DMS153 treated with DMSO at 0.1 percent for 48 hours (cell line): Measurements from ENCODE around the gene PRAMEF7.
"Not testable (repeated sequence)": the region's sequence is repeated elsewhere in the genome, so short reads cannot be mapped to it uniquely, and the experiment has no call there.

ENCODE experiments used
- DNase-seq: peaks from one replicate; lab custom pipeline; 2025; ENCODE audit not compliant: unreplicated experiment; lab: John Stamatoyannopoulos, UW

PRAMEF7 gene

DNA sequence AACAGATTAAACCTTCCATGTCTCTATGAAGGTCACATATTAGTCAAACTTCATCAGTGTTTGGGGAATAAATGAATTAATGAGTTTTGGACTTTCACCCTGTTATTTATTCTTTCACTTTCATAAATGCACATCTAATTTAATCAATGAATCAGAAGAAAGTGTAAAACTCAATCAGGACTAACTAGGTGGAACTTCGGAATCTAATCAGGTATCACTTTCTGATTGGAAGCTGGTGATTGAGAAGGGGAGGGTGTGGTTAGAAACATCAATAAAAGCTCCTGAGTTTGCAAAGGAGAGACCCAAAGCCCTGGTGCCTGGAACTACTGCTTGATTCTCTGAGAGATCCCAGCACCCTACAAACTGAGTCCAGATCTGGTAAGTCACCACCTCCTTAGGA lies at the start of gene PRAMEF7:
Gene PRAMEF7, plus strand, starts transcription at position 301 of the 400 bp plus-strand sequence. CDS start 1,083 bp downstream, outside the sequence.
- not testable (repeated sequence) for DNase-seq

GRCh38 chr1:12878453-12878852 lies 38.0 kb upstream of the PRAMEF7 start:
- not testable (repeated sequence) for DNase-seq

- not testable (repeated sequence) for DNase-seq
These were observed 30.3 kb upstream of the PRAMEF7 start, which contains the start of gene PRAMEF4 for GRCh38 chr1:12886101-12886500. Gene PRAMEF4 (minus strand): TSS chr1:12886201. CDS start chr1:12883394, 2,807 bp downstream.

GRCh38 chr1:12898170-12898569 lies 18.2 kb upstream of the PRAMEF7 start, which contains the start of gene PRAMEF10:
Gene PRAMEF10 (minus strand): TSS chr1:12898270. CDS start chr1:12895847, 2,423 bp downstream.
- not testable (repeated sequence) for DNase-seq

DNA sequence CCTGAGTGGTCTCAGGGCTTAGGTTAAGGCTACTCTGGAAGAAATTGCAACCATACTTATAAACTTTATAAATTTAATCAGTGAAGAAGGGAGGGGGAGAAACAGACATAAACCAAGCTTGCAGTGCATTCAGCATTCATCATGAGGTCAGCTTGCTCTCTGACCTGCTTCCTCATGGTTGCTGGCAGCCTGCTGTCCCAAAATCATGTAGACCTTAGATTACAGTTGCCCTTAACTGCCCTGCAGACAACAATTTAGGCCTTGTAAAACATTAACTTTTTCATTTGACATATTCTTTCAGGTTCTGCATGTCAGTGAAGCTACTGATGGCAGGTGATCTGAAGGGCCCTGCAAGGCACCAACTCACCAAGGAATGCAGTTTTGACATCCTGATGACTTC lies 17.2 kb upstream of the PRAMEF7 start:
- not testable (repeated sequence) for DNase-seq

GRCh38 chr1:12903793-12904572 lies 12.4 kb upstream of the PRAMEF7 start:
- not testable (repeated sequence) for DNase-seq

GRCh38 chr1:12921749-12922148 lies 5.3 kb downstream of the PRAMEF7 start:
- DNase-seq, result not testable (repeated sequence)

GRCh38 chr1:12924368-12924767 lies 8.0 kb downstream of the PRAMEF7 start:
- DNase-seq, result not testable (repeated sequence)

GRCh38 chr1:12947480-12947879 lies 31.1 kb downstream of the PRAMEF7 start, which contains the start of gene PRAMEF6:
Gene PRAMEF6 (minus strand): TSS chr1:12947580. CDS start chr1:12942518, 5,062 bp downstream.
- DNase-seq, result not testable (repeated sequence)
